ENCODE results near the gene NINJ2.

- TF ChIP-seq EP300 (IDR thresholded peaks at IDR 0.05) (no peak), CTCF (IDR thresholded peaks at IDR 0.05) (no peak), POLR2A (IDR thresholded peaks at IDR 0.05) (no peak)
Observed at GRCh38 chr12:530308-530707, 132.9 kb downstream of the NINJ2 start.

Data from ovary (tissue), 3 donors.